Measurements from ENCODE around the gene ANKRD42. TPM values are rescaled to one million over a fixed set of nuclear protein-coding genes. Genes with fewer than 3 reads are reported as not detected.

The ANKRD42 gene
- total and polyA plus RNA-seq, 2 donors (not counting 3 experiments of a cell fraction or from before 2014, with no cell fraction given), result 3.3 to 6.6 TPM

GRCh38 chr11:83185767-83186166, 7.7 kb upstream of the ANKRD42 start:
- DNase-seq (ENCODE audit: low read depth, low spot score) (no peak), FAIRE-seq (no peak)
- H3K9ac ChIP-seq (replicated peaks; ENCODE audit: extremely low read depth, insufficient read depth, low read length), result no peak overlapping the region
- no peaks in the 10 kb centered on the region for H3K9me1 ChIP-seq (replicated peaks; ENCODE audit: control insufficient read depth, extremely low read depth, insufficient read depth, low read length)
- H4K20me1 ChIP-seq (replicated peaks; ENCODE audit: control insufficient read depth, extremely low read depth, insufficient read depth, low read length), result peaks cover 2% of the 10 kb centered on the region
- no peak overlapping the region for H3K27ac ChIP-seq (ENCODE audit: insufficient read depth, low read depth, low read length)
- H2AFZ ChIP-seq (ENCODE audit: low read depth, low read length), result no peak overlapping the region
- H3K79me2 ChIP-seq (ENCODE audit: control insufficient read depth, insufficient read depth, low read length), result no peaks in the 10 kb centered on the region
- no peaks in the 10 kb centered on the region for H3K27me3 ChIP-seq (ENCODE audit: control insufficient read depth in 2 of 2, insufficient read depth in 2 of 2, low read length in 2 of 2)
- BruUV-seq (replicated peaks), result no TSS peak
- H3K4me1 ChIP-seq (ENCODE audit: control insufficient read depth, extremely low read depth, insufficient read depth, low read length), result no peaks in the 10 kb centered on the region
- H3K4me2 ChIP-seq (ENCODE audit: insufficient read depth, low read length), result no peak overlapping the region
- POLR2A ChIA-PET, result no interaction called here
- intact Hi-C loops (cut with micrococcal nuclease), result no loop called here
- H3K36me3 ChIP-seq (ENCODE audit: control insufficient read depth in 2 of 2, extremely low read depth in 1 of 2, insufficient read depth in 2 of 2, low read length in 2 of 2), result peaks cover 7 to 20% of the 10 kb centered on the region in 2 experiments
- H3K9me3 ChIP-seq (replicated peaks; ENCODE audit: control insufficient read depth, insufficient read depth, low read length), result no peaks in the 10 kb centered on the region
- CTCF ChIA-PET, result no interaction called here
- dilution Hi-C loops (cut with MboI; ENCODE audit: extremely low pct_ligation_motif_present, low sequenced_read_pairs), result no loop called here
- H3K4me3 ChIP-seq (replicated peaks in 1 of 3; ENCODE audit: insufficient read depth in 1 of 3, low read depth in 1 of 3, low read length in 3 of 3), result no peak overlapping the region
- TF ChIP-seq MYC (IDR thresholded peaks at IDR 0.05; ENCODE audit: low read depth, low read length) (no peak), POLR2AphosphoS5 (IDR thresholded peaks at IDR 0.05; ENCODE audit: insufficient read depth, low read depth, low read length) (no peak), CTCF (IDR thresholded peaks at IDR 0.05; ENCODE audit: extremely low read depth in 1 of 2, insufficient read depth in 1 of 2, low read depth in 1 of 2, low read length in 2 of 2) (no peak), GATA2 (IDR thresholded peaks at IDR 0.05; ENCODE audit: insufficient read depth, insufficient read length, low read depth, low read length) (no peak), FOS (IDR thresholded peaks at IDR 0.05; ENCODE audit: borderline replicate concordance, insufficient read depth, low read length) (no peak), EZH2 (IDR thresholded peaks at IDR 0.05; ENCODE audit: borderline replicate concordance, low read depth, low read length, severe bottlenecking) (no peak), JUN (IDR thresholded peaks at IDR 0.05; ENCODE audit: borderline replicate concordance, insufficient read depth, insufficient read length, low read depth) (no peak), POLR2A (IDR thresholded peaks at IDR 0.05; ENCODE audit: low read depth, low read length) (no peak)
